Tibial artery (tissue), 4 donors: ENCODE measurements around the gene CACNG4.

Source experiments
- DNase-seq, 2 donors: peaks; one replicate each; pipeline ENCODE4 v3.0.0-alpha.2; 2019
- H3K27ac ChIP-seq, 2 donors: fragments of 200-600 bp; sonication (generic) in 1 of 2; 1 replicate in 1 of 2; 2 replicates in 1 of 2; pipeline ENCODE4 v1.5.1; 2018 to 2019; ENCODE audit warnings: mild to moderate bottlenecking in 1 of 2
- H3K27me3 ChIP-seq, 2 donors: fragments of 200-600 bp; sonication (generic) in 1 of 2; one replicate each; pipeline versions ENCODE4 v1.5.1 to v1.6.0; 2016 to 2019
- H3K36me3 ChIP-seq, 3 donors: fragments of 200-600 bp; sonication (generic) in 2 of 3; one replicate each; pipeline ENCODE4 v1.5.1; 2016 to 2019; ENCODE audit warnings: mild to moderate bottlenecking in 2 of 3
- H3K4me1 ChIP-seq, 4 donors: fragments of 200-600 bp; sonication (generic) in 2 of 4; 1 replicate in 3 of 4; 2 replicates in 1 of 4; pipeline ENCODE4 v1.5.1; 2016 to 2019
- H3K4me3 ChIP-seq, 2 donors: fragments of 200-600 bp; sonication (generic) in 1 of 2; 1 replicate in 1 of 2; 2 replicates in 1 of 2; pipeline ENCODE4 v1.5.1; 2018 to 2019; ENCODE audit warnings: mild to moderate bottlenecking in 2 of 2
- H3K9me3 ChIP-seq, 3 donors: fragments of 200-600 bp; sonication (generic) in 1 of 3; one replicate each; pipeline ENCODE4 v1.5.1; 2016 to 2019
- CTCF ChIP-seq, 2 experiments: fragments of 200-600 bp in 1 of 2; fragments of 450-650 bp in 1 of 2; IDR thresholded peaks; one replicate each; pipeline ENCODE4 v1.5.1; 2017 to 2019; ENCODE audit warnings: antibody characterized with exemption in 2 of 2, mild to moderate bottlenecking in 1 of 2, moderate library complexity in 1 of 2
- intact Hi-C: fragments of 100-400 bp; cut with DNase I; formaldehyde crosslinking; loops from one replicate; pipeline ENCODE4 v1.15.0; 2023; ENCODE audit warnings: low total_unique reads

Gene CACNG4

GRCh38 chr17:67044016-67044772 is 79.7 kb downstream of the CACNG4 start, which contains the start of gene CACNG1:
Gene CACNG1 (plus strand): TSS chr17:67044554. CDS start chr17:67044661, 107 bp downstream.
- Histone ChIP-seq H3K9me3 (peaks cover 4 to 16% (median 5%) of the 10 kb centered on the region in 3 donors), H3K27ac (no peak within 1 kb of the TSS), H3K4me3 (no peak within 1 kb of the TSS), H3K27me3 (no peaks in the 10 kb centered on the region), H3K4me1 (no peaks in the 10 kb centered on the region), H3K36me3 (no peaks in the 10 kb centered on the region)
- TF ChIP-seq CTCF (IDR thresholded peaks at IDR 0.05), result no peak
- intact Hi-C loops, result no loop called here
- DNase-seq, result no peak

- Histone ChIP-seq H3K4me3 (no peak overlapping the region), H3K27ac (no peak overlapping the region), H3K27me3 (no peaks in the 10 kb centered on the region), H3K9me3 (peaks cover 4 to 23% (median 13%) of the 10 kb centered on the region in 3 donors), H3K36me3 (no peaks in the 10 kb centered on the region), H3K4me1 (no peaks in the 10 kb centered on the region)
- no peak for TF ChIP-seq CTCF (IDR thresholded peaks at IDR 0.05)
- intact Hi-C loops, result no loop called here
- DNase-seq, result no peak
Measured at GRCh38 chr17:67044940-67045339, 80.4 kb downstream of the CACNG4 start.

- TF ChIP-seq CTCF (IDR thresholded peaks at IDR 0.05), result no peak
- intact Hi-C loops, result no loop called here
- Histone ChIP-seq H3K9me3 (peaks cover 4 to 23% (median 13%) of the 10 kb centered on the region in 3 donors), H3K4me1 (no peaks in the 10 kb centered on the region), H3K27me3 (no peaks in the 10 kb centered on the region), H3K27ac (no peak overlapping the region), H3K36me3 (no peaks in the 10 kb centered on the region), H3K4me3 (no peak overlapping the region)
- no peak for DNase-seq
Measured at GRCh38 chr17:67046398-67046797, 81.9 kb downstream of the CACNG4 start.

GRCh38 chr17:67047382-67047781 is 82.9 kb downstream of the CACNG4 start:
- no peaks in the 10 kb centered on the region for H3K27me3 ChIP-seq
- no peaks in the 10 kb centered on the region for H3K4me1 ChIP-seq
- no peaks in the 10 kb centered on the region for H3K36me3 ChIP-seq
- no peak for TF ChIP-seq CTCF (IDR thresholded peaks at IDR 0.05)
- peaks cover 4 to 23% (median 13%) of the 10 kb centered on the region in 3 donors for H3K9me3 ChIP-seq
- H3K4me3 ChIP-seq, result no peak overlapping the region
- DNase-seq, result no peak
- intact Hi-C loops, result no loop called here
- no peak overlapping the region for H3K27ac ChIP-seq

- H3K4me1 ChIP-seq, result no peaks in the 10 kb centered on the region
- H3K36me3 ChIP-seq, result no peaks in the 10 kb centered on the region
- peaks cover 4 to 23% (median 13%) of the 10 kb centered on the region in 3 donors for H3K9me3 ChIP-seq
- no peak overlapping the region for H3K4me3 ChIP-seq
- H3K27ac ChIP-seq, result no peak overlapping the region
- TF ChIP-seq CTCF (IDR thresholded peaks at IDR 0.05), result no peak
- no peak for DNase-seq
- intact Hi-C loops, result no loop called here
- H3K27me3 ChIP-seq, result no peaks in the 10 kb centered on the region
Measured at GRCh38 chr17:67049025-67049739, 84.7 kb downstream of the CACNG4 start.
